ENCODE measurements around the gene UBL5.
A peak's percentile ranks its signal among the peaks of the same experiment; 100 is the strongest.

UBL5 gene

DNA sequence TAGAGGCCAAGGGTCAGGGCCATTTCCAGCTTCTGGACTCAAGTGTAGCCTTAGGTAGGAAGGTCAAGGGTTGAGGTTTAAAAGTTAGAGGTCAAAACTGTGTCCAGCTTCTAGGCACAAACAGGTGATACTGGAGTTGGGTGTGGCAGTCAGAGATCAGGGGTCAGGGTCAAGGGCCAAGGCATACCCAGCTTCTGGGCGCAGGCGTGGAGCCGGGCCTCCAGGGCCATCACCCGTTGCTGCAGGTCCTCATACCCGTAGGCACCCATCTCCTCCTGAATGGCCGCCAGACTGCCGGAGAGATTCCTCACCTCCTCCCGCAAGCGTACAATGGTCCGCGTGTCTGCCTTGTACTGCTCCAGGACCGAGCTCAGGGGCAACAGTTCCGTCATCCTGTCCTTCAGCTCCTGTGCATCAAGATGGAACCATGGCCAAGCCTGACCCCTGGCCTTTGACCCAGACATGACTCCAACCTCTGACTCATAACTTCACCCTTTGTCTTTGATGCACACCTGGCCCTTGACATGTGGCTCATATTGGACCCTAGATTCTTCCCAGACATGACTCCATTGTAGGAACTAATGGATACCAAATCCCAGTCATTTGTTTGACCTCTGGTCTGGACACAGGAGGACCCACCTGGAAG lies 29.5 kb downstream of the UBL5 start:
- DNase-seq: no peak

DNA sequence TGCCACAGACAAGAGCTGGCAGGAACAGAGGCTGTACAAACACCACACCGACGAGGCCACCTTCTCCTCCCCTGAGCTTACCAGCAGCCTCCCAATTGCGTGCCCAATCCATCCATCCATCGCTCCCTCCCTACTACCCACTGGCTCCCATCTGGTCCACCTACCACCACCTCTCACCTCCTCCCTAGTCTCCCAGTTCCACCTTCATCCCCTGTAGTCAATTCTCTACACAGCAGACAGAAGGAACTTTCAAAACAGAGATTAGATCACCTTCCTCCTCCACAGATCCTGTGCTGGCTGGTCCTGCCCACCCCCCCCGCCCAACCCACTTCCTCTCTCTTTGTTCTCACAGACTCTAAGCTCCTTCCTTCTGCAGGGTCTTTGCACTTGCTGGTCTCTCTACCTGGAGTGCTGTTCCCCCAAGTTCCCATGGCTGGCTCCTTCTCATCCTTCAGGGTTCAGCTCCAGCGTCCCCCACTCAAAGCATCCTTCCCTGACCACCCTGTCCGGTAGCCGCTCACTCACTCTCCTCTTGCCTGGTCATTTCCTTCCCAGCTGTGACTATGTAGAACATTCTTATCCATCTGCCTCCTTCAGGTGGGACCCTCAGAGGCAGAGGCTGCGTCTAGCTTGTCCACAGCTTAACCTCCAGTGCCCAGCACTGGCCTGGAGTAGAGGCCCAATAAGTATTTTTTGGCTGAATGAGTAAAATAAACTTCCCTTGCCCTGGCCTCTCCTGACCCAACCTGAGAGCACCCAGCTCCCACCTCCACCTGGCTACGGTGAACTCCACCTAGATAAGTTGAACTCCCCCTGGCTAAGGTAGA lies 30.4 kb downstream of the UBL5 start:
- DNase-seq: no peak

DNA sequence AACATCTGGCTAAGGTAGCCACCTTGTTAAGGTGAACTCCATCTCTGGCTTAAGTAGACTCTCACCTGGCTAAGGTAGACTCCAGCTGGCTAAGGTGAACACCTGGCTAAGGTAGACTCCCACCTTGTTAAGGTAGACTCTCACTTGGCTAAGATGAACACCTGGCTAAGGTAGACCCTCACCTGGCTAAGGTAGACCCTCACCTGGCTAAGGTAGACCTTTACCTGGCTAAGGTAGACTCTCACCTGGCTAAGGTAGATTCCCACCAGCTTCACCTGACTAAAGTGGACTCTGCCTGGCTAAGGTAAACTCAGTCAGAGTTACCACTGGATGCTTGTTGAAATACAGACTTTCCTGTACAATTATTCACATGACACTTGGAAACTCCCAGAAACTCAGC lies 31.0 kb downstream of the UBL5 start:
- no peak for DNase-seq

DNA sequence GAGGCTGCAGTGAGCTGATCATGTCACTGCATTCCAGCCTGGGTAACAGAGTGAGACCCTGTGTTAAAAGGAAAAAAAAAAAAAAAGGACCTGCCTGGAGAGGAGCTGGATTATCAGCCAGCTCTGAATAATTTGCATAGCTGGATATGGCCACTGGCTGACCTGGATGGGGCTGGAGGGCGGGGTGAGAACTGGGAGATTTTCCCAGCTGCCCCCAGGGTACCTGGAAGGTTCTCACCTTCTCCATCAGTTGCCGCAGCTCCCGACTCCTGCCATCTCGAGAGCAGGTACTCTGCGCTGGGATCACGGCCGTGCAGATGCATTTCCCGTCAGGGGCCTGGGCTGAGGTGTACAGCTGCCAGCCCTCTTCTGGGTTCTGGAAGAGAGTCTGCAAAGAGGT lies 32.7 kb downstream of the UBL5 start:
- no peak for DNase-seq

DNA sequence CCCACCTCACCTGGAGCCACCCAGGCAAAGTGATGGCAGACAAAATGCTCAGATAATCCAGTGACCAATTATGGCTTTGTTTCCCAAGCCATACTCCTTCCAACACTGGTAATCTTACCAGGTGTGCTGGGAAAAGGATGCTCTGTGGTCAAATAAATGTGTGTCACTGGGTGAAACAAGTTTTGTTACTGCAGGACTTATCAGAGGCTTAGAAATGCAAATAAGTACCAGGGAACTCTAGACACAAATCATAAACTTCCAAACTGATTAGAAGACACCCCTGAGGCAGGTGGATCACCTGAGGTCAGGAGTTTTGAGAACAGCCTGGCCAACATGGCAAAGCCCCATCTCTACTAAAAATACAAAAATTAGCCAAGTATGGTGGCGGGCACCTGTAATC lies 33.8 kb downstream of the UBL5 start:
- no peak for DNase-seq

DNA sequence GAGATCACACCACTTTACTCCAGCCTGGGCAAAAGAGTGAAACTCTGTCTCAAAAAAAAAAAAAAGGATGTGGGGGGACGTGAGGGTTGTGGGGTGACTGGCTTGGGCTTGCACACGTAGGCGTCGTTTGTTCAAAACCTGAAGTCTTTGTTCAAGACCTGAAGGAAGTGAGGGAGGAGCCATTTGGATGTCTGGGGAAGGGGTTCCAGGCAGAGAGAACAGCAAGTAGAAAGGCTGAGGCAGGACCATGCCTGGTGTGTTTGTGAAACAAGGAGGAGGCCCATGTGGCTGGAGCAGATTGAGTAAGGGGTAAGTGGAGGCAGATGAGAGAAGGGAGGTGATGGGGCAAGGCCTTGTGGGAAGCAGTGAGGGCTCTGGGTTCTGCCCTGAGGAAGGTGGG lies 35.2 kb downstream of the UBL5 start:
- no peak for DNase-seq

DNA sequence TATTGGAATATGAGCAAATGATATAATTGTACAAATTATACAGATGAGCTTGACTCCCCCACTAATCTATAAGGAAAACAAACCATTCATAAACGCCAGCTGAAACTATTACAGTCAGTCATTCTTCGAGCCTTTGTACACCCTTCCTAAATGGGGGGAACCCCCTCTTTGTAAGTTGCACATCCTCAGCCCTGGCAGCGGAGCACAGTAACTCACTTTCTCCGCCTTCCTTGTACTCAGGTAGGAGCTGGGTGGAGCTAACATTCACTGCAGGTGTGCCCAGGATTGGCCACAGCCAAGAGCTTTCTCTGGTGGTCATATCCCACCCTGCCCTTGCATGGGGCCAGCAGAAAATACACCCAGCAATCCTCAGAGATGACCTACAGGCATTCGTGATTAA lies 36.0 kb downstream of the UBL5 start:
- DNase-seq: no peak

DNA sequence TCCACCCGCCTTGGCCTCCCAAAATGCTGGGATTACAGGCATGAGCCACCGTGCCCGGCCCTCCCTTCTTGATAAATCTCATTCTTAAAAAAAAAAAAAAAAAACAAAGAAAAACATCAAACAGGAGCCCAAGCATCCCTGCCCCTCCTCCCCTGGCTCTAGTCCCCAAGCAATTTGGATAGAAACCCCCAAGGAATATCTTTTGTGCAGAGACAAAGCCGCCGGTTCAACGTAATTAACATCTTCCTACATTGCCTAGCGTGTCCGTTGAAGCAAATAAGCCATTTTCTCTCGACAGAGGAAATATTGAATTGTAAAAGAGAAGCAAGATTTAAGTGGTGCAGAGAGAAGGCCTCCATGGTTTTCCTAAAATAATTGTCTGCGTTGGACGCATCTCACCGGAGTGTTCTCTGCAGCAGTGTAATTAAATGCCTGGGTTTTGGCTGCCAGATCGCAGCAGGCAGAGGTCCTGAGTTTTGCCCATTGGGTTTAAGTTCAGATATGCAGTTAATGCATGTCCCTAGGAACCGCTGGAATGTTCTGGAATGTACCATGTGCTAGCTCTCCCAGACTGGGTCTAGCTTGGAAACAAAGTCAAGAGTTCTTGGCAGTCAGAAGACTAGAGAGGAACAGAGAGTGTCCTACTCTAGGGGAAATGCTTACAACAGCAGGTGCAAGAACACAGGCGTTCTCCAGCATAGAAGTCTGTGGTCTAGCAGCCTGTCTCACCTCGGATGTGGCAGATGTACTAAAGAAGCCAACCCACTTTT lies 38.2 kb downstream of the UBL5 start:
- DNase-seq: peak; percentile 22

DNA sequence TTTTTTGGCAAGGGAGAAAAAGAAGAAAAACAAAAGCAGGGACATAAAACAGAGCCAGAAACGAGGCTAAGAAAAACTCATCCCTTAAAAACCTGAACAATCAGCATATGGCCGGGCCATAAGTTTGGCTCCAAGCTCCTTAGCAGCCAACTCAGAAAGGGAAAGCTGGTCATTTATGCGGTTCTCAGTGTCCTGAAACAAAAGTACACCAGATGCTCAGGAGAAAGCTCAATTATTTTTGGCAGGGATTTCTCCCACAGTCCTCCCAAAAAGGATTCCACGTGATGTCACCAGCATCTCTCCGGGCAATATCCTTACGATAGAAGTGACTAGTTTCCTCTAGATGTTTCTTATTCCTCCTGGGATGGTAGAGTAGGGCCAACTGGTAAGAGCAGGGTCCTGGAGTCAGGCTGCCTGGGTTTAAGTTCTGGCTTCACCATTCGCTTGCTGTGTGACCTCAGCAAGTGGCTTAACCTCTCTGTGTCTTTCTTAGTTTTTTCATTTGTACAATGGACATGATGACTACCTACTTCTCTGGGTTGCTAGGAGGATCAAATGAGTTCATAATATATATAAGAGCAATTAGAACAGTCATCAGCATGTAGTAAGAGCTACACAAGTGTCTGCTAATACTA lies 41.4 kb downstream of the UBL5 start:
- DNase-seq: no peak

DNA sequence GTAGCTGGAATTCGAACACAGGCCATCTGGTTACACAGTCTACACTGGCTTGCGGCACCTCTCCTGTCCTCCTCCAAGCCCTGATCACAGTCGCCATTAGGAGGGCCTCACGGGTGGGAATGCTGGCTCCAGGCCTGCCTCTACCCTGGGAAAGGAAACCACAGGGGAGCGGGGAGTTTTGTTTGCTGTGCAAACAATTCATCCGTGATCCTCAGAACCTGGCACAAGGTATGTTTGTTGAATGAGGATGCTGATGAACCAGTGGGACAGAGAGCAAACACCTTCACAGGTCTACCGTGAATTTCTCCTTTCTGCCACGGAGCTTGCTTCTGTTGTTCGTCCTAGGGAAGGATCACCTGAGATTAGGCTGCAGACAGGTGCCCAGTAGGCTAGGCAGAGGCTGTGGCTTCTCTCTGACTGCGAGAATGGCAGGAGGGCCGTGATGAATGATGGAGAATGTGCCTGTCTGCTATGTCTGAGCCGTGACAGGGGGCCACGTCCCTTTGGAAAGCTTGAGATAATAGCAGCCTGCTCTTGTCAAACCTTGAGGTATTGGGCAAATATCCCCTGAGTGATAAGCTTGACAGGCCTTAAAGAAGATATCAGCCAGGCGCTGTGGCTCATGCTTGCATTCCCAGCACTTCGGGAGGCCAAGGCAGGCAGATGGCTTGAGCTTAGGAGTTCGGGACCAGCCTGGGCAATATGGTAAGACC lies 44.1 kb downstream of the UBL5 start:
- peak; percentile 84 for DNase-seq

DNA sequence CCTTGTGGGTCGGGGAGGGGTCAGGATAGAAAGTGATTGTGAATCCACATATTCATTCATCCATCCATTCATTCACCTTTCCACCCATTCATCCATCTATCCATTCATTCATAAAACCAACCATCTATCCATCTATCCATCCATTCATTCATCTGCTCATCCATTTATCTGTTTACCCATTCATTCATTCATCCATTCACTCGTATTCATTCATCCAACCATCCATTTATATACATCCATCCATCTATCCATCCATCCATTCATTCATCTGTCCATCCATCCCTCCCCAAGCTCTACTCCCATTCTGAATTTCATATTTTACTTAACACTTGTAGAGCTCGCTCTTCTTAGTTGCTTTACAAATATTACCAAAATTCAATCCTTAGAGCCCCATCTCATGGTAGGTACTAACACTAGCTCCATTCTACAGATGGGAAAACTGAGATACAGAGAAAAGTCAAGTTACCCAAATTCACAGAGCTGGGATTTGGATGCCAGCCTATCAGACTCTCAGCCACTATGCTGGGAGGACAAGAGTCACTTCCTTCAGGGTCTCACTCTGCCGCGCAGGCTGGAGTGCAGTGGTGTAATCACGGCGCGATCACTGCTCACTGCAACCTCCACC lies 45.0 kb downstream of the UBL5 start:
- no peak for DNase-seq

DNA sequence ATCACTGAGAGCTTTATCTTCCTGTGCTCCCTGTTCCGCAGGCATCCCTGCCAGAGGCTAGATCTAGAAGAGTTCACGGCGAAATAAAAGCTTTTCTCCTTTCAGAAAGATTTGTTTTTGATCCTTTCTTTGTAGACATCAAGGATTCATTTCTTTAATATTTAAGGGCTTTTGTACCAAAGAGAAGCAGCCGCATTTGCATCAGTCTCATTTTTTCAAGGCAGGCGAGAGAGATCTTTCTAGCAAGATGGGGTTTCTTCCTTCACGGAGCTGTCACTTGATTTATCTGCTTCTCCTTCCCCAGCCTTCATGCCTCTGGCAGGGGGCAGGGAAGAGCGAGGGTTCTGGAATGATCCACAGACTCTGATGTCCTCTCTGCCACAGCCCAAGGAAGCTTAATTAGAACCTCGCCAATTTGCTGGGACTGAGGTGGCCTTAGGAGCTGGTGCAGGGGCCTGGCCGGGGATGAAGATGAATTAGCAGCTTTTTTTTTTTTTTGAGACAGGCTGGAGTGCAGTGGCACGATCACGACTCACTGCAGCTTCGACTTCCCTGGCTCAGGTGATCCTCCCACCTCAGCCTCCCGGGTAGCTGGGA lies 47.4 kb downstream of the UBL5 start:
- DNase-seq: no peak

DNA sequence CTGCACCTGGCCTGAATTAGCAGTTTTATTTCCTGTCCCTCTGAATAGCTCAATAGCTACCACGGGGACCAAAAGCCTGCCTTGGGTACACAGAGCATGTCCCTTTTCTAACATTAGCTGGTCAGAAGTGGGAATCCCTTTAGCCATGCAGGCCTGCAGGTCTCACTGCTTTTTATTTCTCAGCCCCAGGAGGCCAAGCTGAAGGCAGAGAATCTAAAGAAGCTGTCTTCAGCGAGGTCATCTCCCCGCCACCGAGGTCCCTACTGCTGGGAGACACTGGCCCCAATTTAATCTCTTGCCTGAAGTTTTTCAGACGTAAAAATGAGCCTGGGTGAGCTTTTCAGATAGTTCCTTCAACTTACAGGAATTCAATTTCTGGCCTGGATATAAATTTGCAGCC lies 48.1 kb downstream of the UBL5 start:
- DNase-seq: no peak

DNA sequence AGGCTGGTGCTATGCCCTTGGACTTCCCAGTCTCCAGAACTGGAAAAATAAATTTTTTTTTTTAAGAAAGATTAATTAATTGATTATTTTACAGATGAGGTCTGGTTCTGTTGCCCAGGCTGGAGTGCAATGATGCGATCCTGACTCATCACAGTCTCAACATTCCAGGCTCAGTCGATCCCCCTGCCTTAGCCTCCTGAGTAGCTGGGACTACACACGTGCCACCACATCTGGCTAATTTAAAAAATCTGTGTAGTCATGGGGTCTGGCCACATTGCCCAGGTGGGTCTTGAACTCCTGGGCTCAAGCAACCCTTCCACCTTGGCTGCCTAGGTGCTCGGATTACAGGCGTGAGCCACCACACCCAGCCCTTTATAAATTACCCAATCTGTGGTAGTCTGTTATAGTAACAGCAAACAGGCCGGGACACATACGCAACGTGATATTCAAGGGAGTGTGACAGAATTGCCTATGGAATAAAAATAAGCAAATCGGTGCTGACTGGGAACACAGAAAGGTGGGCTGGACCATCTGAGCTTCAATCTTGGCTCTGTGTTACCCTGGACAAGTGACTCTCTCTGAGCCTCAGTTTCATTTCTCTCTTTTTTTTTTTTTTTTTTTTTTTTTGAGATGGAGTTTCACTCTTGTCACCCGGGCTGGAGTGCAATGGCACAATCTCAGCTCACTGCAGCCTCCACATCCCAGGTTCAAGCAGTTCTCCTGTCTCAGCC lies 50.2 kb downstream of the UBL5 start:
- no peak for DNase-seq

DNA sequence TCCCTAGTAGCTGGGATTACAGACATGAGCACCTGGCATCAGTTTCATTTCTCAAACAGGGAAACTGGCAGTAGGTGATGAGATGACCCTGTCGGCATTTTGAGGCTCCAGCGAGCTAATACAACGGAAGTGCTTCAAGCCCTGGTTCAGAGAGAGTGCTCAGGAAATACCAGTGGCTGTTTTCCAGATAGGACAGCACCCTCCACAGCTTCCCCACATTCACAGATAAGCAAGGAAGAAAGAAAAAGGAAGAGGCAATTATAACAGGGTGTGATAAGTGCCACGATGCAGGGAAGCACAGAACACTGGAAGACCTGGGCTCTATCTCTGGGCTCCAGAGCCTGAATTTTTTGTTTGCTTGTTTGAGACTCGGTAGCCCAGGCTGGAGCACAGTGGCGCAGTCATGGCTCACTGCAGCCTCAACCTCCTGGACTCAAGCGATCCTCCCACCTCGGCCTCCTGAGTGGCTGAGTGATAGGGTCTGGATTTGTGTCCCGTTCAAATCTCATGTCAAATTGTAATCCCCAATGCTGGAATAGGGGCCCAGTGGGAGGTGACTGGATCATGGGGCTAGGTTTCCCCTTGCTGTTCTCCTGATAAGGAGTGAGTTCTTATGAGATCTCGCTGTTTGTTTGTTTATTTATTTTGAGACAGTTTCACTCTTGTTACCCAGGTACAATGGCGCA lies 50.9 kb downstream of the UBL5 start:
- no peak for DNase-seq

Measured in NCI-H146 (cell line).